Central memory CD8-positive, alpha-beta T cell (primary cell): ENCODE data around the gene TNNC1.

ENCODE experiments used
- ATAC-seq: fragments of 150-1000 bp; cut with Tn5 transposase; replicated peaks from 2 replicates; pipeline ENCODE4 v1.10.0; 2022; ENCODE audit warnings: mild to moderate bottlenecking, moderate FRiP score, moderate number of reproducible peaks; ENCODE audit not compliant: poor library complexity, severe bottlenecking; ENCODE audit errors: extremely low read depth
- DNase-seq, 2 donors: peaks; one replicate each; pipeline ENCODE4 v3.0.0; 2021; ENCODE audit warnings: low spot score in 2 of 2
- H3K27ac Mint-ChIP-seq: one replicate; pipeline ENCODE4 v1.8.0; 2022; ENCODE audit warnings: low read depth, mild to moderate bottlenecking, moderate library complexity, mixed read lengths
- H3K27me3 Mint-ChIP-seq: one replicate; pipeline ENCODE4 v1.8.0; 2022; ENCODE audit warnings: mixed read lengths
- H3K36me3 Mint-ChIP-seq: one replicate; pipeline ENCODE4 v1.8.0; 2022; ENCODE audit warnings: mild to moderate bottlenecking, moderate library complexity, mixed read lengths; ENCODE audit not compliant: insufficient read depth
- H3K4me1 Mint-ChIP-seq: one replicate; pipeline ENCODE4 v1.8.0; 2022; ENCODE audit warnings: mixed read lengths
- H3K4me3 Mint-ChIP-seq: one replicate; pipeline ENCODE4 v1.8.0; 2022; ENCODE audit warnings: mild to moderate bottlenecking, moderate library complexity, mixed read lengths
- H3K9me3 Mint-ChIP-seq: one replicate; pipeline ENCODE4 v1.8.0; 2022; ENCODE audit warnings: mixed read lengths

Gene TNNC1

GRCh38 chr3:52450489-52451236, 3.2 kb downstream of the TNNC1 start:
- Mint-ChIP-seq H3K4me1 (peaks cover 18% of the 10 kb centered on the region), H3K27me3 (no peaks in the 10 kb centered on the region), H3K27ac (no peak overlapping the region), H3K4me3 (no peak overlapping the region), H3K9me3 (no peaks in the 10 kb centered on the region), H3K36me3 (peaks cover 10% of the 10 kb centered on the region)
- DNase-seq = no peak
- no peak for ATAC-seq

GRCh38 chr3:52447512-52448355, 6.1 kb downstream of the TNNC1 start:
- Mint-ChIP-seq H3K27me3 (no peaks in the 10 kb centered on the region), H3K9me3 (no peaks in the 10 kb centered on the region), H3K4me1 (peaks cover 6% of the 10 kb centered on the region), H3K4me3 (no peak overlapping the region), H3K27ac (peak overlapping the region; percentile 65), H3K36me3 (peaks cover 3% of the 10 kb centered on the region)
- DNase-seq = no peak
- ATAC-seq = no peak

GRCh38 chr3:52446631-52447511, 7.0 kb downstream of the TNNC1 start:
- peak; percentile 58 to 69 for DNase-seq
- peak; percentile 63 for ATAC-seq
- no peaks in the 10 kb centered on the region for H3K9me3 Mint-ChIP-seq
- H3K4me3 Mint-ChIP-seq = no peak overlapping the region
- peaks cover 6% of the 10 kb centered on the region for H3K4me1 Mint-ChIP-seq
- H3K27ac Mint-ChIP-seq = peak overlapping the region; percentile 65
- H3K36me3 Mint-ChIP-seq = peaks cover 3% of the 10 kb centered on the region
- H3K27me3 Mint-ChIP-seq = no peaks in the 10 kb centered on the region

GRCh38 chr3:52446042-52446441, 7.8 kb downstream of the TNNC1 start:
- H3K4me3 Mint-ChIP-seq = no peak overlapping the region
- peak overlapping the region; percentile 59 for H3K27ac Mint-ChIP-seq
- H3K4me1 Mint-ChIP-seq = peaks cover 6% of the 10 kb centered on the region
- ATAC-seq = no peak
- no peak for DNase-seq
- H3K9me3 Mint-ChIP-seq = no peaks in the 10 kb centered on the region
- H3K27me3 Mint-ChIP-seq = no peaks in the 10 kb centered on the region
- peaks cover 3% of the 10 kb centered on the region for H3K36me3 Mint-ChIP-seq

GRCh38 chr3:52444860-52445793, 8.7 kb downstream of the TNNC1 start, which contains the start of gene SEMA3G:
TSS of gene SEMA3G (minus strand) at chr3:52445103. CDS start at chr3:52445027, 76 bp downstream.
- no peaks in the 10 kb centered on the region for H3K27me3 Mint-ChIP-seq
- H3K4me3 Mint-ChIP-seq = no peak within 1 kb of the TSS
- ATAC-seq (peak; percentile 94), DNase-seq (peak; percentile 53 to 58)
- peaks cover 6% of the 10 kb centered on the region for H3K4me1 Mint-ChIP-seq
- peak within 1 kb of the TSS; percentile 59 for H3K27ac Mint-ChIP-seq
- H3K36me3 Mint-ChIP-seq = peaks cover 3% of the 10 kb centered on the region
- H3K9me3 Mint-ChIP-seq = no peaks in the 10 kb centered on the region

GRCh38 chr3:52443791-52444687, 9.8 kb downstream of the TNNC1 start:
- no peak overlapping the region for H3K27ac Mint-ChIP-seq
- ATAC-seq (no peak), DNase-seq (no peak)
- H3K9me3 Mint-ChIP-seq = no peaks in the 10 kb centered on the region
- no peak overlapping the region for H3K4me3 Mint-ChIP-seq
- no peaks in the 10 kb centered on the region for H3K27me3 Mint-ChIP-seq
- H3K36me3 Mint-ChIP-seq = peaks cover 3% of the 10 kb centered on the region
- peaks cover 6% of the 10 kb centered on the region for H3K4me1 Mint-ChIP-seq

- ATAC-seq (no peak), DNase-seq (no peak)
- Mint-ChIP-seq H3K36me3 (peaks cover 3% of the 10 kb centered on the region), H3K27ac (no peak overlapping the region), H3K27me3 (no peaks in the 10 kb centered on the region), H3K4me3 (no peak overlapping the region), H3K4me1 (peaks cover 6% of the 10 kb centered on the region), H3K9me3 (no peaks in the 10 kb centered on the region)
Measured at GRCh38 chr3:52443268-52443610, 10.6 kb downstream of the TNNC1 start.

- Mint-ChIP-seq H3K4me1 (peaks cover 6% of the 10 kb centered on the region), H3K4me3 (no peak overlapping the region), H3K27me3 (no peaks in the 10 kb centered on the region), H3K9me3 (no peaks in the 10 kb centered on the region), H3K36me3 (peaks cover 3% of the 10 kb centered on the region), H3K27ac (no peak overlapping the region)
- ATAC-seq (no peak), DNase-seq (no peak)
Measured at GRCh38 chr3:52442409-52443267, 11.2 kb downstream of the TNNC1 start.

GRCh38 chr3:52441772-52442332, 12.0 kb downstream of the TNNC1 start:
- Mint-ChIP-seq H3K27me3 (no peaks in the 10 kb centered on the region), H3K4me3 (no peak overlapping the region), H3K27ac (no peak overlapping the region), H3K4me1 (peaks cover under 1% of the 10 kb centered on the region), H3K9me3 (no peaks in the 10 kb centered on the region), H3K36me3 (peaks cover 3% of the 10 kb centered on the region)
- ATAC-seq = no peak
- no peak for DNase-seq

GRCh38 chr3:52441091-52441771, 12.6 kb downstream of the TNNC1 start:
- Mint-ChIP-seq H3K36me3 (peaks cover 3% of the 10 kb centered on the region), H3K27me3 (no peaks in the 10 kb centered on the region), H3K4me1 (no peaks in the 10 kb centered on the region), H3K27ac (no peak overlapping the region), H3K4me3 (no peak overlapping the region), H3K9me3 (no peaks in the 10 kb centered on the region)
- ATAC-seq (no peak), DNase-seq (no peak)
